BE2C (cell line): ENCODE results near the gene ARID1A.
A peak's percentile ranks its signal among the peaks of the same experiment; 100 is the strongest.

Experiments used
- DNase-seq: peaks from one replicate; pipeline ENCODE4 v3.0.0-alpha.2; 2020
- H3K27me3 ChIP-seq: fragments of 250-450 bp; sonication (Bioruptor Pico); 2 replicates; pipeline ENCODE4 v1.5.1; 2020; ENCODE audit warnings: mild to moderate bottlenecking
- H3K36me3 ChIP-seq: fragments of 250-450 bp; sonication (Bioruptor Pico); 2 replicates; pipeline ENCODE4 v1.5.1; 2020; ENCODE audit warnings: mild to moderate bottlenecking
- H3K4me1 ChIP-seq: fragments of 250-450 bp; sonication (Bioruptor Pico); 2 replicates; pipeline ENCODE4 v1.5.1; 2020
- H3K4me3 ChIP-seq: 2 replicates; pipeline ENCODE4 v1.5.1; 2011; ENCODE audit warnings: low read depth, low read length
- H3K9me3 ChIP-seq: fragments of 250-450 bp; sonication (Bioruptor Pico); 2 replicates; pipeline ENCODE4 v1.5.1; 2020
- TF ChIP-seq, protein P1 (sequence below): IDR thresholded peaks from 2 replicates; pipeline ENCODE4 v1.5.1; 2012; ENCODE audit warnings: mild to moderate bottlenecking, low read depth, low read length

The ARID1A gene

GRCh38 chr1:26697978-26698849 is 2.4 kb downstream of the ARID1A start:
- peak overlapping the region; percentile 74 for H3K4me3 ChIP-seq
- TF ChIP-seq, protein P1, sequence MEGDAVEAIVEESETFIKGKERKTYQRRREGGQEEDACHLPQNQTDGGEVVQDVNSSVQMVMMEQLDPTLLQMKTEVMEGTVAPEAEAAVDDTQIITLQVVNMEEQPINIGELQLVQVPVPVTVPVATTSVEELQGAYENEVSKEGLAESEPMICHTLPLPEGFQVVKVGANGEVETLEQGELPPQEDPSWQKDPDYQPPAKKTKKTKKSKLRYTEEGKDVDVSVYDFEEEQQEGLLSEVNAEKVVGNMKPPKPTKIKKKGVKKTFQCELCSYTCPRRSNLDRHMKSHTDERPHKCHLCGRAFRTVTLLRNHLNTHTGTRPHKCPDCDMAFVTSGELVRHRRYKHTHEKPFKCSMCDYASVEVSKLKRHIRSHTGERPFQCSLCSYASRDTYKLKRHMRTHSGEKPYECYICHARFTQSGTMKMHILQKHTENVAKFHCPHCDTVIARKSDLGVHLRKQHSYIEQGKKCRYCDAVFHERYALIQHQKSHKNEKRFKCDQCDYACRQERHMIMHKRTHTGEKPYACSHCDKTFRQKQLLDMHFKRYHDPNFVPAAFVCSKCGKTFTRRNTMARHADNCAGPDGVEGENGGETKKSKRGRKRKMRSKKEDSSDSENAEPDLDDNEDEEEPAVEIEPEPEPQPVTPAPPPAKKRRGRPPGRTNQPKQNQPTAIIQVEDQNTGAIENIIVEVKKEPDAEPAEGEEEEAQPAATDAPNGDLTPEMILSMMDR = no peak
- DNase-seq = peak; percentile 36
- H3K4me1 ChIP-seq = no peaks in the 10 kb centered on the region; the same call in 1 of the 2 replicates
- H3K36me3 ChIP-seq = peaks cover 12% of the 10 kb centered on the region
- no peaks in the 10 kb centered on the region for H3K9me3 ChIP-seq
- no peaks in the 10 kb centered on the region for H3K27me3 ChIP-seq

GRCh38 chr1:26700711-26701110 is 4.9 kb downstream of the ARID1A start:
- no peaks in the 10 kb centered on the region for H3K9me3 ChIP-seq
- no peak overlapping the region for H3K4me3 ChIP-seq
- TF ChIP-seq, protein P1 = no peak
- DNase-seq = no peak
- H3K27me3 ChIP-seq = no peaks in the 10 kb centered on the region
- peaks cover 12% of the 10 kb centered on the region for H3K36me3 ChIP-seq
- H3K4me1 ChIP-seq = no peaks in the 10 kb centered on the region

DNA sequence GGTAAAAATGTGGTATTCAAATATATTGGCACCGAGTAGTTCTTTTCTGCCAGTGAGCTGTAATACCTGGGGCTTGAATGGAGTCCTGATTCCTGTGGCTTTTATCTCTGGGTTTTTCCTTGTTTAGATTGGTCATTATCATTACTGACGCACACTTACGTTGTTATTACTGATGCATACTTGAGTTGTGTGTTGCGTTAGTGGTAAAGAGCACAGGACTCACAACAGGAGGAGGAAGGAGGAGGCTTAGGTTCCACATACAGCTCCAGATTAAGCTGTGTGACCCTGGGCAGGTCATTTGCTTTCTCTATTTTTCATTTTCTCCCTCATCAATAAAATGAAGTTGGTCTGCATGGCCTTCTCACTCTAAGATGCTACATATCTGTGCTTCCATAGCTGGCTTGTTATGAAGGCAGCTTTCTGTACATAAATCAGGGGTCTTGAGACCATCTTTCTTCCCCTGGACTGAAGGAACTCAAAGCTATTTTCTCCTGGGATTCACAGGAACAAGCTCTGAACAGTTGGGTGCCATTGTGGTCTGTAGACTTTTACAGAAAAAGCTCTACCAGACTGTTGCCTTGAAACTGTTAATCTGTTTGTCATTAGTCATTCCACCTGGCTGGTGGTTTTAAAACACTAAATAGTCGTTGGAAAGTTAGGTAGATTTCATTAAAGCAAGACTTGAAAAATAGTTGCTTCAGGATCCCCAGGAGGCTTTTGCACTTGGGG is 5.6 kb downstream of the ARID1A start:
- H3K27me3 ChIP-seq = no peaks in the 10 kb centered on the region
- no peaks in the 10 kb centered on the region for H3K4me1 ChIP-seq
- peaks cover 12% of the 10 kb centered on the region for H3K36me3 ChIP-seq
- H3K9me3 ChIP-seq = no peaks in the 10 kb centered on the region
- no peak overlapping the region for H3K4me3 ChIP-seq
- TF ChIP-seq, protein P1 = no peak
- DNase-seq = no peak

DNA sequence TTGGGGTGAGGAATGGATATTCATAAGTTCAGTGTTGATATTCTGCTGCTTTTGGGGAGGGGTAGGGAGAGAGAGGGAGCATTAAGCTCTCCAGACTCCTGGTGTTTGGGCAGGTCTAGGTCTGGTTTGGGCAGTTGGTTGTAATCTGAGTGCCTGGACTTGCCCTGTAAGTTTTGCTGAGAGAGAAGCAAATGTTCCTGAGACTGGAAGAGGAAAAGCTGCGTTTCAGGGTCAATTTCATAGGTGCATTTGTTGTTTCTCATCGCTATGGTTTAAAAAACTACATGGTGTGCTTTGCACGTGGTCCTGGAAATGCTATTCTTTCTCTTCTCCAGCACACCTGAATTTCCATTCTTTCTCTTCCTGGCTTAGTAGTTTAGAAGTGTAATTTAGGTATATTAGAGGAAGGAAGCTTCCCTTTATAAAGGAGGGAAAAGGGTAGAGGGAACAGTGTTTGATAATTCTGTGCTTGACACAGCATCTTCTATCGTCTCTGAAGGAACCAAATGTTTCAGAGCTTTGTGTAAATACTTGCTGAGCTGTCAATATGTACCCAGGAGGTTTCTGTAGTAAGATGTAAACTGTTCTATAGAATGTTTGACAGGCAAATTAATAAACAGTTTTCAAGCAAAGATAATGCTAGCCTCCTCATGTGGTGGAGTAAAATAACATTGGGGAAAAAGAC is 6.3 kb downstream of the ARID1A start:
- H3K27me3 ChIP-seq = no peaks in the 10 kb centered on the region
- no peak for DNase-seq
- H3K4me1 ChIP-seq = no peaks in the 10 kb centered on the region
- H3K36me3 ChIP-seq = peaks cover 12% of the 10 kb centered on the region
- TF ChIP-seq, protein P1 = no peak
- H3K4me3 ChIP-seq = no peak overlapping the region
- H3K9me3 ChIP-seq = no peaks in the 10 kb centered on the region

DNA sequence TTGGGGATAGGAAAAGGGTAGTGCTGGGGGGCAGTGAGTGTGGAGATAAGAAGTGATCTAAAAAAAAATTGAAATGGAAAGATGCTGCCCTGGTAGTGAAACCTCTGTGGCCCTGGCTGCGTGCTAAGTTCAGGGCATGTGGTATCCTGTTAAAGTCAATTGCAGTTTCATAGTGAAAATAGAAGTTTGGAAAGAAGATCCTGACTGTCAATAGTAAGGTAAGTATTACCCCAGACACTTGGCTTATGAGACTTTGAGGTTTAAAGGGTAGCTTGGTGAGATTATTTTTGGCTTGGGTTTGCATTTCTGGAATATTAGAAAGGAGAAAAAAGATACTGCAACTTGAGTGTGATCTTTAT is 6.8 kb downstream of the ARID1A start:
- H3K4me3 ChIP-seq = no peak overlapping the region
- H3K4me1 ChIP-seq = no peaks in the 10 kb centered on the region
- DNase-seq = no peak
- TF ChIP-seq, protein P1 = no peak
- H3K36me3 ChIP-seq = peaks cover 12% of the 10 kb centered on the region
- H3K27me3 ChIP-seq = no peaks in the 10 kb centered on the region
- no peaks in the 10 kb centered on the region for H3K9me3 ChIP-seq
